Stimulated activated CD4-positive, alpha-beta T cell treated with anti-CD3 and anti-CD28 coated beads, Interleukin-12 subunit alpha, Interleukin-12 subunit beta, amount 100 ng/mL, for 4 hours (primary cell): ENCODE measurements around the gene C16orf54.
"Not testable (repeated sequence)": the region's sequence is repeated elsewhere in the genome, so short reads cannot be mapped to it uniquely, and the experiment has no call there.

ENCODE experiments used
- DNase-seq: peaks from one replicate; pipeline ENCODE4 v3.0.0-alpha.2; 2020

C16orf54 gene

DNA sequence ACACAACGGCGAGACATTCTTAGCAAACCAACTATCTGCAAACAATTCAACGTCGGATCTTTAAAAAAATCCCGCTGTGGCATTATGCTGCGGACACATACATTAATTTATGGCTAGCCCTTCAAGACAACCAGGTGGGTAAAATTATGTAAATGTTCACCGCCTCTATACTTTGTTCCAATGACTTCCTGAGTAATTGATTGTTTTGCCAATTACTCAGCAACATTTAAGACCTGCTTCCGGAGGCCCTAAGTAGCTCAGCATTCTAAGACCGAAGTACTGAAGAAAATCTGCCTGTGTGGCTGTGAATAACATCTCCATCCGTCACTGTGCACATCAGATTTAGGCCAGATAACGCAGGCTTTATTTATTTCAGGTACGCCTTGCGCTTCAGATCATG is 43.5 kb downstream of the C16orf54 start:
- DNase-seq: no peak

DNA sequence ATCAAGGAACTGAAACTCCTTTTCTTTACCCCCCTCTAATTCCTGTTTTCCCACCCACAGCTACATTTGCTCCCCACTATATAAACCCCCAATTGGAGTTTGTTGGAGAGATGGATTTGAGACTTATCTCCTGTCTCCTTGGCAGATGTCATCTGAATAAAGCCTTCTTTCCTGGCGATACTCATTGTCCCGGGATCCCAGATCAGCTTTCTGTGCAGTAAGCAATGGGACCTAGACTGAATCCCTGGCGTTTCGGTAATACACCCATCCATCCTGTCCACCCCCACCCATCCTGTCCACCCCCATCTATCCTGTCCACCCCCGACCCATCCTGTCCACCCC is 44.6 kb downstream of the C16orf54 start:
- DNase-seq: no peak

- DNase-seq: peak; percentile 68
Observed at GRCh38 chr16:29700253-29700987, 45.4 kb downstream of the C16orf54 start.

- DNase-seq: no peak
Observed at GRCh38 chr16:29699324-29700219, 46.2 kb downstream of the C16orf54 start.

DNA sequence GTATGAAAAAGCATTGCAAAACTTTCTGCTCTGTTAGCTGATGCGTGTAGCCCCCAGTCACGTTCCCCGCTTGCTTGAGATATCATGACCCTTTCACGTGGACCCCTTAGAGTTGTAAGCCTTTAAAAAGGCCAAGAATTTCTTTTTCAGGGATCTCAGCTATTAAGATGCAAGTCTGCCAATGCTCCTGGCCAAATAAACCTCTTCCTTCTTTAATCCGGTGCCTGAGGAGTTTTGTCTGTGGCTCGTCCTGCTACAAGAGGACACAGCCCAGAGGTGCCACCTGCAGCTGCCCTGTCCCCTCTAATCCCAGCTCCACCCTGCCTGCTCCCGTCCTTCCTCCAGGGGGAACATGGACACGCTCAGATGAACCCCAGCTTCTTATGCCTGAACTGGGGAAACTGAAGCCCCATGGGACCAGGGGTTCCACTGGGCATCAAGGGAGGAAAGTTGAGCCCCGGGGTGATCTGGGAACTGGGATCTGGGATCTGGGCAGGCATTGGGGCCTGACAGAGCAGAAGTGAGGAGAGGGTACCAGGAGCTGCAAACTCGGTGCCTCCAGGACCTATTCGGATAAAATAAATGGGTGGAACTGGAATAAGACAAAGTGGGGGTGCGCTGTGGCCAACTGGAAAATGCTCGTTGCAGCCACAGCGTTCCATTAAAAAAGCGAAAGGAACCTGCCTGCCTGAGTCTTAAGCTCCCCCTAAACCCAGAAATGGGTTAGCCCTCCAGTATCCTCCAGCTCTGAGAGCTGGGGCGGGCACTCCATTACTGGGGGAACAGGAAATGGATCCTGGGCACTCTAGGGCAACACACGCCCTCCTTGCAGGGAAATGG is 47.1 kb downstream of the C16orf54 start:
- DNase-seq: no peak

DNA sequence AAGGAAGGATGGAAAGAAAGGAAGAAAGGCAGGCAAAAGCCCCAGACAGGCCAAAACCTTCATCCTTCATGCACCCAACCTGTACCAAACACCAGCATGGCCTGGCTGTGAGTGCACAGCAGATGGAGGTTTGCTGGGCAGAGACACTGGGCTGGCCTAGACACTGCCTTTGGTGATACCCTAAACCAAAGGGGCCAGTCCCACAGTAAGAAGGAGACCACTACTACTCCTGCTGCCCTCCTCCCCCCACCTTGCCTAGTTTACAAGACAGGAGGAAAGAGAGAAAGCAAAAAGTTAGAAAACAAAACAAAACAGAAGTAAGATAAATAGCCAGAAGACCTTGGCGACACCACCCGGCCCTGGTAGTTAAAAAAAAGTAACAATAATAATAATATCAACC is 47.7 kb downstream of the C16orf54 start:
- no peak for DNase-seq

DNA sequence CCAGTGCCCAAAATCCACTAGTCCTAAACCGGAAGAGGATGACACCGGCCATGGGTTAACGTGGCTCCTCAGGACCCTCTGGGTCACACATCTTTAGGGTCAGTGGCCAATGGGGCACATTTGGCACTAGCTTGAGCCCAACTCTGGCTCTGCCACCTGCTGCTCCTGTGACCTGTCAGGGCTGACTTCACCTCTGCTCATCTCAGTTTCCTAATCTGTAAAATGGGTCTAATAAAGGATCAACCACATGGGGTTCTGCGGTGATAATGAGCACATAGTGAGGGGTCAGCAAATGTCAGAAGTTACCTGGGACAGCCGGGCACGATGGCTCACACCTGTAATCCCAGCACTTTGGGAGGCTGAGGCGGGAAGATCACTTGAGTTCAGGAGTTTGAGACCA is 48.4 kb downstream of the C16orf54 start:
- no peak for DNase-seq

DNA sequence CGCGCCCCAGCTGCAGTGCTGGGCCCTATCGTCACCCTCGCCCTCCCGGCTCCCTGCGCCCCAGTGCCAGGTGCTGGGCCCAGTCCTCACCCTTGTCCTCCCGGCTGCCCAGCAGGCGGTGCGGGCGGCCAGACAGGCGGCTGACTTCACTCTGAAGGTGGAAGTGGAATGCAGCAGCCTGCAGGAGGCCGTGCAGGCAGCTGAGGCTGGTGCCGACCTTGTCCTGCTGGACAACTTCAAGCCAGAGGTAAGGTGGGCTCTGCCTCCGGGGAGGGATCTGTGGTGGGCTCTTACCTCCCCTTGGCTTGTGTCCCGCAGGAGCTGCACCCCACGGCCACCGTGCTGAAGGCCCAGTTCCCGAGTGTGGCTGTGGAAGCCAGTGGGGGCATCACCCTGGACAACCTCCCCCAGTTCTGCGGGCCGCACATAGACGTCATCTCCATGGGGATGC is 48.9 kb downstream of the C16orf54 start:
- DNase-seq: no peak

- DNase-seq: not testable (repeated sequence)
Observed at GRCh38 chr16:29695675-29696074, 50.1 kb downstream of the C16orf54 start.

DNA sequence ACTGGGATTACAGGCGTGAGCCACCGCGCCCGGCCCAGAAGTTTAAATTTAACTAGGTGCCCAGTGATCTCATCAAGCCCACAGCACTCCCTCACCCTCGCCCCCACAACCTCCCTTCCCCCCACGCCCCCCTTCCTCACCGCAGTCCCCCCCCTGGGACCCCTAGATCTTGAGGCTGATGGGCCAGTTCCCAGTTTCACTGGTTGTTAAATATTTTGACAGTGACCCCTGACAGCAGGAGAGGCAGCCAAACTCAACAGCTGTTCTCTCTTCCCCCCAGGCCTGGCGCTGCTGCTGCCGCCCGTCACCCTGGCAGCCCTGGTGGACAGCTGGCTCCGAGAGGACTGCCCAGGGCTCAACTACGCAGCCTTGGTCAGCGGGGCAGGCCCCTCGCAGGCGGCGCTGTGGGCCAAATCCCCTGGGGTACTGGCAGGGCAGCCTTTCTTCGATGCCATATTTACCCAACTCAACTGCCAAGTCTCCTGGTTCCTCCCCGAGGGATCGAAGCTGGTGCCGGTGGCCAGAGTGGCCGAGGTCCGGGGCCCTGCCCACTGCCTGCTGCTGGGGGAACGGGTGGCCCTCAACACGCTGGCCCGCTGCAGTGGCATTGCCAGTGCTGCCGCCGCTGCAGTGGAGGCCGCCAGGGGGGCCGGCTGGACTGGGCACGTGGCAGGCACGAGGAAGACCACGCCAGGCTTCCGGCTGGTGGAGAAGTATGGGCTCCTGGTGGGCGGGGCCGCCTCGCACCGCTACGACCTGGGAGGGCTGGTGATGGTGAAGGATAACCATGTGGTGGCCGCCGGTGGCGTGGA is 51.2 kb downstream of the C16orf54 start:
- no peak for DNase-seq

DNA sequence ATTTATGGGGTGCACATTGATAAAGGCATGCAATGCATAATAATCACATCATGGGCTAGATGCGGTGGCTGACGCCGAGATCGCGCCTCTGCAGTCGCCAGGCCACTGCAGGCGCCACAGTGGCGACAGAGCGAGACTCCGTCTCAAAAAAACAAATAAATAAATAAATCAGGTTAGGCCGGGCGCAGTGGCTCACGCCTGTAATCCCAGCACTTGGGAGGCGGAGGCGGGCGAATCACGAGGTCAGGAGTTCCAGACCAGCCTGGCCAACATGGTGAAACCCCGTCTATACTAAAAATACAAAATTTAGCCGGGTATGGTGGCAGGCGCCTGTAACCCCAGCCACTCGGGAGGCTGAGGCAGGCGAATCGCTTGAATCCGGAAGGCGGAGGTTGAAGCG is 53.2 kb downstream of the C16orf54 start:
- not testable (repeated sequence) for DNase-seq
